Measurements from ENCODE around the gene GJA4.
"Not testable (repeated sequence)": the region's sequence is repeated elsewhere in the genome, so short reads cannot be mapped to it uniquely, and the experiment has no call there.

The GJA4 gene

DNA sequence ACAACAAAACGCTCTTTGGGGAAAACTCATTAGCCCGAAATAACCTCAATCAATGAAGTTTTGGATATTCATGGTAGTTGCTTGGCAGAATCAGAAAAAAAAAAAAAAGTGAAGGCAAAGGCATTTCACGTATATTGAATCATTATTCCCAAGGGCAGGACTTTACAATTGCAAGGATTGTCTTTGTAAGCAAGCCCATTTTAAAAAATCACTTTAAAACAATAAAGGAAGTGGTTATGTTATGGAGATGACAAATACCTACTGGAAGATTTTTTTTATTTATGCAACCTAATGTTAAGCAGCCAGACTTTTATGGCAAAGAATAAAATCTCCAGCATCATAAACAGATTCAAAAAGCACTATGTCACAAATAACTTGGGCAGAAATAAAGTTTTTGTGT lies 23.9 kb upstream of the GJA4 start:
- H3K4me3 ChIP-seq, result no peak overlapping the region
- no peak for DNase-seq (ENCODE audit: low spot score)
- no peak overlapping the region for H3K27ac ChIP-seq
- no peak for TF ChIP-seq CTCF (IDR thresholded peaks at IDR 0.05)

DNA sequence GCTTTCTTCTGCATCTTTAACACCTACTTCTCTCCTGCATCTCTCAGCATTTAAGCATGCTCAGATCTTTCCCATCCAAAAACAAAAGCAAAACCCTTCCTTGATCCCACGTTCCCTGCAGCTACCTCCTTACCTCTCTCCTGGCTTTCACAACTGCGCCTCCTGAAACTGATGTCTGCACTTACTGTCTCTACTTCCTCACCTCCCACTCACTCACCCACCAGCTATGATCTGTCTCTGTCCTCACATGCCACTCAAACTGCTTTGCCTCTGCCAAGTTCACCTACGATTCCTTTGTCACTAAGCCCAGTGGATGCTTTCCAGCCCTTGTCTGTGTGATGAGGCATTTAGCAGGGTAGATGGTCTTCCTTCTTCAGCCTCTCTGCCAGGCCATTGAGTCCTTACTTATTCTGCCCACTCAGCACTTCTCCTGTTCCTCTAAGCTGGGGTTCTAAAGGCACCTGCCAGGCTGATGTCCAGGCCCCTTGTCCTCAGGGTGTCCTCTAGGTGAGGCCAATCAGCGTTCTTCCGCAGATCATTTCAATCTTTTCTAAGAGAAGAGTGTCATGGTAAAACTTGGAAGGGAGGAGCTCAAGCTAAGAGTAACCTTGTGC lies 21.8 kb upstream of the GJA4 start:
- no peak overlapping the region for H3K27ac ChIP-seq
- DNase-seq (ENCODE audit: low spot score), result no peak
- TF ChIP-seq CTCF (IDR thresholded peaks at IDR 0.05), result no peak
- H3K4me3 ChIP-seq, result no peak overlapping the region

DNA sequence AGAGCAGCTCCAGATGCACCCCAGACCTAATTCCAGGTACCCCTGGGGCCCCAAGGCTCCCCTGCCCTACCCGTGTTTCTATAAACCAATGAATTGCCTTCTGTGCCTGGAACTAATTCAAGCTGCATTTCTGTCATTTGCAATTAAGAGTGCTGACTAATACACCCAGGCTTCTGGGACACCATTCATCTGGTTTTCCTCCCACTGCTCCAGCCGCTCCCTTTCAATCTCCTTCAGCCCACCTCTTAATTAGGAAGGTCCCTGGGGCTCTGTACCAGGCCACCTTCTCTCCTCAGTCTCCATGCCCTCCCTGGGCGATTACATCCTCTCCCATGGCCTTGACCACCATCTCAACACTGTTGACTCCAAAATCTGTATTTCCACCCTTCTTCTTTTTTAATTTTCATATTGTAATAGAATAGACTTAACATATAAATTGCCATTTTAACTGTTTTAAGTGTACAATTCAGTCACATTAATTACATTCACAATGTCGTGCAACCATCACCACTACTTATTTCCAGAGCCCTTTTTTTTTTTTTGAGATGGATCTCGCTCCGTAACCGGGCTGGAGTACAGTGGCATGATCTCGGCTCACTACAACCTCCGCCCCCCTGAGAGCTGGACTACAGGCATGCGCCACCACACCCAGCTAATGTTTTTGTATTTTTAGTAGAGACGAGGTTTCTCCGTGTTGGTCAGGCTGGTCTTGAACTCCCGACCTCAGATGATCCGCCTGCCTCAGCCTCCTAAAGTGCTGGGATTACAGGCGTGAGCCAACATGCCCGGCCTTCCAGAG lies 21.0 kb upstream of the GJA4 start:
- DNase-seq (ENCODE audit: low spot score), result no peak
- Histone ChIP-seq H3K4me3 (no peak overlapping the region), H3K27ac (no peak overlapping the region)
- no peak for TF ChIP-seq CTCF (IDR thresholded peaks at IDR 0.05)

- H3K27ac ChIP-seq; H3K4me3 ChIP-seq; DNase-seq (ENCODE audit: low spot score): not testable (repeated sequence)
These were observed 19.7 kb upstream of the GJA4 start for GRCh38 chr1:34773114-34773513.

DNA sequence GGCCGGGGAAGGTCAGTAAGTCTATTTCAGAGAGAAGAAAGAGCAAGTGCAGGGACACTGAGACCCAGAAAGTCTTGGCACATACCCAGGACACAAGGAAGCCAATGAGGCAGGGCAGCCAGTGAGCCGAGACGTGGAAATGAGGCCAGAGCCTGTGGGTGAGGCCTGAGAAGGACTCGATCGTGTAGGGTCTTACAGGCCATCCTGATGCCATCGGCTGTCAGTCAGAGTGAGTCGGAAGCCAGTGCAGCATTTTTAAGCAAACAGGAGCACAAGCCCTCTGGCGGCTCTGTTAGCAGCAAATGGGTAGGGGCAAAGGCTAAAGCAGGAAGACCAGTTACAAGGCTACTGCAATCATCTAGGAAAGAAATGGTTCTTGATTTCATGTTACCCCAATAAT lies 17.8 kb upstream of the GJA4 start:
- no peak overlapping the region for H3K4me3 ChIP-seq
- TF ChIP-seq CTCF (IDR thresholded peaks at IDR 0.05), result no peak
- H3K27ac ChIP-seq, result no peak overlapping the region
- DNase-seq (ENCODE audit: low spot score), result no peak

GRCh38 chr1:34776911-34777310 lies 15.9 kb upstream of the GJA4 start:
- no peak for TF ChIP-seq CTCF (IDR thresholded peaks at IDR 0.05)
- no peak overlapping the region for H3K4me3 ChIP-seq
- H3K27ac ChIP-seq, result no peak overlapping the region
- no peak for DNase-seq (ENCODE audit: low spot score)

DNA sequence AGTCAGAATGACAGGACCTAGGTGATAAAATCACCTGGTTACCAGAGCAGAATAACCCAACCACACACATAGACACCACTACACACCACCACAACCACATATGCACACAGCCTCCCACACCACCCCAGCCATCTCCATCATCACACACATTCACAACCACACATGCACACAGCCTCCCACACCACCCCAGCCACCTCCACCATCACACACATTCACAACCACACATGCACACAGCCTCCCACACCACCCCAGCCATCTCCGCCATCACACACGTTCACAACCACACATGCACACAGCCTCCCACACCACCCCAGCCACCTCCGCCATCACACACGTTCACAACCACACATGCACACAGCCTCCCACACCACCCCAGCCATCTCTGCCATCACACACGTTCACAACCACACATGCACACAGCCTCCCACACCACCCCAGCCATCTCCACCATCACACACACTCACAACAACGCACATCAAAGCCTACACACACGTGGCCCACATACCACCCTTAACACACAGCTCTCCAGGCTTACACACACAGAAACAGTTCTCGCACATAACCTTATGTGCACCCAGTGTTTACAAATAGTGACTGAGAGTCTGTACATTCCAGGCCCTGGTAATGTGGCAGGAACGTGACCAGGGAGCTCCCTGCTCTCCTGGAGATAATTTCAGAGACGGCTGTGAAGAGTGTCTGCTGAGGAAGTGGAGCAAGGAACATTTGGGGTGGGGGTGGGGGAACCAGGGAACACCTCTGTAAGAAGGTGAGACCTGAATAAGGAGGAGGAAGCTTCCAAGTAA lies 15.1 kb upstream of the GJA4 start:
- no peak for TF ChIP-seq CTCF (IDR thresholded peaks at IDR 0.05)
- DNase-seq (ENCODE audit: low spot score), result no peak
- no peak overlapping the region for H3K4me3 ChIP-seq
- no peak overlapping the region for H3K27ac ChIP-seq

All from coronary artery (tissue), 2 donors.